Measurements from ENCODE around the gene RASEF.

The RASEF gene

GRCh38 chr9:83047839-83048775 is 14.8 kb downstream of the RASEF start:
- FAIRE-seq (no peak), DNase-seq (ENCODE audit: insufficient read length) (no peak)
- no peak for TF ChIP-seq POLR2A (IDR thresholded peaks at IDR 0.05; ENCODE audit: low read depth, low read length)

GRCh38 chr9:83043597-83043996 is 19.3 kb downstream of the RASEF start:
- FAIRE-seq (no peak), DNase-seq (ENCODE audit: insufficient read length) (no peak)
- TF ChIP-seq POLR2AphosphoS5 (IDR thresholded peaks at IDR 0.05; ENCODE audit: low read depth, low read length) (no peak), TAF1 (IDR thresholded peaks at IDR 0.05; ENCODE audit: borderline replicate concordance, low read depth, low read length) (no peak), POLR2A (IDR thresholded peaks at IDR 0.05; ENCODE audit: low read depth, low read length) (no peak)

GRCh38 chr9:83041771-83042170 is 21.2 kb downstream of the RASEF start:
- no peak for TF ChIP-seq TAF1 (IDR thresholded peaks at IDR 0.05; ENCODE audit: borderline replicate concordance, low read depth, low read length)
- TF ChIP-seq POLR2A (IDR thresholded peaks at IDR 0.05; ENCODE audit: low read depth, low read length) = no peak
- no peak for TF ChIP-seq POLR2AphosphoS5 (IDR thresholded peaks at IDR 0.05; ENCODE audit: low read depth, low read length)
- FAIRE-seq (no peak), DNase-seq (ENCODE audit: insufficient read length) (no peak)

GRCh38 chr9:83039303-83039702 is 23.6 kb downstream of the RASEF start:
- FAIRE-seq (no peak), DNase-seq (ENCODE audit: insufficient read length) (no peak)
- TF ChIP-seq POLR2AphosphoS5 (IDR thresholded peaks at IDR 0.05; ENCODE audit: low read depth, low read length) (no peak), TAF1 (IDR thresholded peaks at IDR 0.05; ENCODE audit: borderline replicate concordance, low read depth, low read length) (no peak), POLR2A (IDR thresholded peaks at IDR 0.05; ENCODE audit: low read depth, low read length) (no peak)

- no peak for FAIRE-seq
Measured at GRCh38 chr9:83036043-83036442, 26.9 kb downstream of the RASEF start.

GRCh38 chr9:83035143-83035542 is 27.8 kb downstream of the RASEF start:
- TF ChIP-seq TAF1 (IDR thresholded peaks at IDR 0.05; ENCODE audit: borderline replicate concordance, low read depth, low read length) (no peak), POLR2A (IDR thresholded peaks at IDR 0.05; ENCODE audit: low read depth, low read length) (no peak), POLR2AphosphoS5 (IDR thresholded peaks at IDR 0.05; ENCODE audit: low read depth, low read length) (no peak)
- FAIRE-seq = no peak
- no peak for DNase-seq (ENCODE audit: insufficient read length)

More at GRCh38 chr9:83036043-83036442, 26.9 kb downstream of the RASEF start:
- TF ChIP-seq POLR2A (IDR thresholded peaks at IDR 0.05; ENCODE audit: low read depth, low read length) (no peak), POLR2AphosphoS5 (IDR thresholded peaks at IDR 0.05; ENCODE audit: low read depth, low read length) (no peak), TAF1 (IDR thresholded peaks at IDR 0.05; ENCODE audit: borderline replicate concordance, low read depth, low read length) (no peak)
- DNase-seq (ENCODE audit: insufficient read length) = no peak

GRCh38 chr9:83034587-83034986 is 28.4 kb downstream of the RASEF start:
- TF ChIP-seq POLR2AphosphoS5 (IDR thresholded peaks at IDR 0.05; ENCODE audit: low read depth, low read length) (no peak), TAF1 (IDR thresholded peaks at IDR 0.05; ENCODE audit: borderline replicate concordance, low read depth, low read length) (no peak), POLR2A (IDR thresholded peaks at IDR 0.05; ENCODE audit: low read depth, low read length) (no peak)
- FAIRE-seq = no peak
- no peak for DNase-seq (ENCODE audit: insufficient read length)

GRCh38 chr9:83034026-83034425 is 28.9 kb downstream of the RASEF start:
- no peak for TF ChIP-seq TAF1 (IDR thresholded peaks at IDR 0.05; ENCODE audit: borderline replicate concordance, low read depth, low read length)
- TF ChIP-seq POLR2A (IDR thresholded peaks at IDR 0.05; ENCODE audit: low read depth, low read length) = no peak
- TF ChIP-seq POLR2AphosphoS5 (IDR thresholded peaks at IDR 0.05; ENCODE audit: low read depth, low read length) = no peak
- no peak for DNase-seq (ENCODE audit: insufficient read length)
- FAIRE-seq = no peak

GRCh38 chr9:83032065-83032625 is 30.8 kb downstream of the RASEF start:
- FAIRE-seq (no peak), DNase-seq (ENCODE audit: insufficient read length) (no peak)
- TF ChIP-seq TAF1 (IDR thresholded peaks at IDR 0.05; ENCODE audit: borderline replicate concordance, low read depth, low read length) = no peak

GRCh38 chr9:83030391-83031107 is 32.4 kb downstream of the RASEF start:
- FAIRE-seq = no peak
- TF ChIP-seq POLR2A (IDR thresholded peaks at IDR 0.05; ENCODE audit: low read depth, low read length) (no peak), TAF1 (IDR thresholded peaks at IDR 0.05; ENCODE audit: borderline replicate concordance, low read depth, low read length) (no peak), POLR2AphosphoS5 (IDR thresholded peaks at IDR 0.05; ENCODE audit: low read depth, low read length) (no peak)
- DNase-seq (ENCODE audit: insufficient read length) = no peak

- no peak for FAIRE-seq
- TF ChIP-seq POLR2A (IDR thresholded peaks at IDR 0.05; ENCODE audit: low read depth, low read length) = no peak
- no peak for TF ChIP-seq POLR2AphosphoS5 (IDR thresholded peaks at IDR 0.05; ENCODE audit: low read depth, low read length)
- no peak for TF ChIP-seq TAF1 (IDR thresholded peaks at IDR 0.05; ENCODE audit: borderline replicate concordance, low read depth, low read length)
- no peak for DNase-seq (ENCODE audit: insufficient read length)
Measured at GRCh38 chr9:83029531-83030137, 33.3 kb downstream of the RASEF start.

Data from GM12892 (cell line).